Keratinocyte (primary cell): ENCODE results near the gene TCEANC2.

Experiments used
- EZH2 ChIP-seq: IDR thresholded peaks from one replicate; pipeline ENCODE4 v1.6.1; 2012; ENCODE audit warnings: inconsistent platforms, mild to moderate bottlenecking, low read length, moderate library complexity
- TF ChIP-seq, protein P1 (sequence below), 3 experiments: IDR thresholded peaks in 1 of 3; conservative IDR thresholded peaks in 1 of 3; optimal IDR thresholded peaks in 1 of 3; 2 replicates in 2 of 3; 3 replicates in 1 of 3; pipeline versions ENCODE3 to v1.5.1; 2011; ENCODE audit warnings: low read length in 3 of 3, mild to moderate bottlenecking in 3 of 3, moderate library complexity in 2 of 3, control low read depth in 1 of 3, inconsistent platforms in 1 of 3; ENCODE audit not compliant: insufficient read depth in 2 of 3; ENCODE audit errors: extremely low read depth in 1 of 3

DNA sequence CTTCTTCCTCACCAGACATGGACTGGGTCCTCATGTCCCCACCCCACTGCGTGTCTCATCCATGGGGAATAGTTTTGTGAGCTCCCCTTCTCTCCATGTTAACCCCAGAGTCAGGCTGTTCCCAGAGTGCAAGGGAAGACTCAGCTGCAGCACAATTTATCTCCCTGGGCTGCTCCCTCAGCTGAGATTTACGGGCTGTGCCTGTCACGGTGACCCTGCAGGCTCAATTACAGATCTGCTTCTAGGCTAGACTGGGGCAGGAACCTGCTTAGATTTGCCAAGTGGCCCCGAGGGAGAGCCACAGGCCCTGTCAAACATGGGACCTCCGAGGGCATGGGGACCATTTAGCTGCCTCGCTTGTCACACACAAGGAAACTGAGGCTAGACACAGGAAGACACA lies 61.5 kb downstream of the TCEANC2 start:
- no peak for TF ChIP-seq EZH2
- TF ChIP-seq, protein P1, sequence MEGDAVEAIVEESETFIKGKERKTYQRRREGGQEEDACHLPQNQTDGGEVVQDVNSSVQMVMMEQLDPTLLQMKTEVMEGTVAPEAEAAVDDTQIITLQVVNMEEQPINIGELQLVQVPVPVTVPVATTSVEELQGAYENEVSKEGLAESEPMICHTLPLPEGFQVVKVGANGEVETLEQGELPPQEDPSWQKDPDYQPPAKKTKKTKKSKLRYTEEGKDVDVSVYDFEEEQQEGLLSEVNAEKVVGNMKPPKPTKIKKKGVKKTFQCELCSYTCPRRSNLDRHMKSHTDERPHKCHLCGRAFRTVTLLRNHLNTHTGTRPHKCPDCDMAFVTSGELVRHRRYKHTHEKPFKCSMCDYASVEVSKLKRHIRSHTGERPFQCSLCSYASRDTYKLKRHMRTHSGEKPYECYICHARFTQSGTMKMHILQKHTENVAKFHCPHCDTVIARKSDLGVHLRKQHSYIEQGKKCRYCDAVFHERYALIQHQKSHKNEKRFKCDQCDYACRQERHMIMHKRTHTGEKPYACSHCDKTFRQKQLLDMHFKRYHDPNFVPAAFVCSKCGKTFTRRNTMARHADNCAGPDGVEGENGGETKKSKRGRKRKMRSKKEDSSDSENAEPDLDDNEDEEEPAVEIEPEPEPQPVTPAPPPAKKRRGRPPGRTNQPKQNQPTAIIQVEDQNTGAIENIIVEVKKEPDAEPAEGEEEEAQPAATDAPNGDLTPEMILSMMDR (optimal IDR thresholded peaks at IDR 0.05 in 1 of 3, IDR thresholded peaks at IDR 0.05 in 1 of 3, conservative IDR thresholded peaks at IDR 0.05 in 1 of 3; ENCODE audit: extremely low read depth in 1 of 3, insufficient read depth in 2 of 3, low read length in 3 of 3), result no peak
